Astrocyte (in vitro differentiated cells and primary cell): ENCODE results near the gene LTBP3. TPM values are rescaled to one million over a fixed set of nuclear protein-coding genes. Genes with fewer than 3 reads are reported as not detected.
A peak's percentile ranks its signal among the peaks of the same experiment; 100 is the strongest.

Experiments used
- DNase-seq: peaks from one replicate; pipeline ENCODE4 v3.0.0-alpha.2; 2010; ENCODE audit warnings: low read depth
- FAIRE-seq: peaks from 2 replicates; lab custom pipeline; 2011; peaks lifted over from hg19 to GRCh38; lab: Jason Lieb, UNC
- H2AFZ ChIP-seq: 2 replicates; pipeline ENCODE4 v1.6.0; 2012; ENCODE audit warnings: low read depth, low read length, inconsistent platforms
- H3K27ac ChIP-seq: 2 replicates; pipeline ENCODE4 v1.5.1; 2011; ENCODE audit warnings: low read depth, low read length, inconsistent platforms
- H3K27me3 ChIP-seq: 2 replicates; pipeline ENCODE4 v1.6.0; 2011; ENCODE audit warnings: low read length, inconsistent platforms; ENCODE audit not compliant: insufficient read depth
- H3K36me3 ChIP-seq: 2 replicates; pipeline ENCODE4 v1.5.1; 2011; ENCODE audit warnings: low read length, inconsistent platforms; ENCODE audit not compliant: insufficient read depth
- H3K4me1 ChIP-seq: 2 replicates; pipeline ENCODE4 v1.5.1; 2011; ENCODE audit warnings: low read length, inconsistent platforms; ENCODE audit not compliant: insufficient read depth
- H3K4me2 ChIP-seq: 2 replicates; pipeline ENCODE4 v1.6.0; 2012; ENCODE audit warnings: low read length, inconsistent platforms
- H3K4me3 ChIP-seq: 2 replicates; pipeline ENCODE4 v1.5.1; 2011; ENCODE audit warnings: low read depth, mild to moderate bottlenecking, low read length, inconsistent platforms; ENCODE audit not compliant: insufficient read depth
- H3K79me2 ChIP-seq: 2 replicates; pipeline ENCODE4 v1.6.0; 2012; ENCODE audit warnings: mild to moderate bottlenecking, low read length, inconsistent platforms; ENCODE audit not compliant: insufficient read depth
- H3K9ac ChIP-seq: 2 replicates; pipeline ENCODE4 v1.6.0; 2012; ENCODE audit warnings: mild to moderate bottlenecking, low read length, inconsistent platforms
- H3K9me3 ChIP-seq: 2 replicates; pipeline ENCODE4 v1.5.1; 2012; ENCODE audit warnings: low read depth, mild to moderate bottlenecking, low read length, inconsistent platforms; ENCODE audit not compliant: insufficient read depth
- H4K20me1 ChIP-seq: 2 replicates; pipeline ENCODE4 v1.6.0; 2012; ENCODE audit warnings: low read length, inconsistent platforms; ENCODE audit not compliant: insufficient read depth
- H3K27ac Mint-ChIP-seq: one replicate; pipeline ENCODE4 v1.8.0; 2021; ENCODE audit warnings: mild to moderate bottlenecking, mixed read lengths; ENCODE audit not compliant: unreplicated experiment
- H3K27me3 Mint-ChIP-seq: one replicate; pipeline ENCODE4 v1.8.0; 2021; ENCODE audit warnings: low read depth, mixed read lengths; ENCODE audit not compliant: unreplicated experiment
- H3K36me3 Mint-ChIP-seq: one replicate; pipeline ENCODE4 v1.8.0; 2021; ENCODE audit warnings: low read depth, mixed read lengths; ENCODE audit not compliant: unreplicated experiment
- H3K4me1 Mint-ChIP-seq: one replicate; pipeline ENCODE4 v1.8.0; 2021; ENCODE audit warnings: low read depth, mixed read lengths; ENCODE audit not compliant: unreplicated experiment
- H3K4me3 Mint-ChIP-seq: one replicate; pipeline ENCODE4 v1.8.0; 2021; ENCODE audit warnings: mild to moderate bottlenecking, moderate library complexity, mixed read lengths; ENCODE audit not compliant: unreplicated experiment
- H3K9me3 Mint-ChIP-seq: one replicate; pipeline ENCODE4 v1.8.0; 2021; ENCODE audit warnings: mild to moderate bottlenecking, mixed read lengths; ENCODE audit not compliant: unreplicated experiment
- EZH2 ChIP-seq: IDR thresholded peaks from 2 replicates; pipeline ENCODE4 v1.6.1; 2012; ENCODE audit warnings: mild to moderate bottlenecking, low read length, inconsistent platforms; ENCODE audit not compliant: insufficient read depth
- total RNA-seq: library from RNA; stranded (reverse); gene quantifications from 2 replicates; pipeline ENCODE4 v1.2.1, GENCODE V29; 2021
- TF ChIP-seq, protein P1 (sequence below): IDR thresholded peaks from 2 replicates; pipeline ENCODE4 v1.5.1; 2011; ENCODE audit warnings: low read depth, mild to moderate bottlenecking, inconsistent platforms, low read length, moderate library complexity; ENCODE audit not compliant: insufficient read depth

LTBP3 gene
- total RNA-seq, 1 donor from 2014 or later: 33.2 TPM

DNA sequence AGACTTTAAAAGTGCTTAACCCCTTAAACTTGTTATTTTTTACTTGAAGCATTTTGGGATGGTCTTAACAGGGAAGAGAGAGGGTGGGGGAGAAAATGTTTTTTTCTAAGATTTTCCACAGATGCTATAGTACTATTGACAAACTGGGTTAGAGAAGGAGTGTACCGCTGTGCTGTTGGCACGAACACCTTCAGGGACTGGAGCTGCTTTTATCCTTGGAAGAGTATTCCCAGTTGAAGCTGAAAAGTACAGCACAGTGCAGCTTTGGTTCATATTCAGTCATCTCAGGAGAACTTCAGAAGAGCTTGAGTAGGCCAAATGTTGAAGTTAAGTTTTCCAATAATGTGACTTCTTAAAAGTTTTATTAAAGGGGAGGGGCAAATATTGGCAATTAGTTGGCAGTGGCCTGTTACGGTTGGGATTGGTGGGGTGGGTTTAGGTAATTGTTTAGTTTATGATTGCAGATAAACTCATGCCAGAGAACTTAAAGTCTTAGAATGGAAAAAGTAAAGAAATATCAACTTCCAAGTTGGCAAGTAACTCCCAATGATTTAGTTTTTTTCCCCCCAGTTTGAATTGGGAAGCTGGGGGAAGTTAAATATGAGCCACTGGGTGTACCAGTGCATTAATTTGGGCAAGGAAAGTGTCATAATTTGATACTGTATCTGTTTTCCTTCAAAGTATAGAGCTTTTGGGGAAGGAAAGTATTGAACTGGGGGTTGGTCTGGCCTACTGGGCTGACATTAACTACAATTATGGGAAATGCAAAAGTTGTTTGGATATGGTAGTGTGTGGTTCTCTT lies 56.5 kb downstream of the LTBP3 start:
- TF ChIP-seq, protein P1, sequence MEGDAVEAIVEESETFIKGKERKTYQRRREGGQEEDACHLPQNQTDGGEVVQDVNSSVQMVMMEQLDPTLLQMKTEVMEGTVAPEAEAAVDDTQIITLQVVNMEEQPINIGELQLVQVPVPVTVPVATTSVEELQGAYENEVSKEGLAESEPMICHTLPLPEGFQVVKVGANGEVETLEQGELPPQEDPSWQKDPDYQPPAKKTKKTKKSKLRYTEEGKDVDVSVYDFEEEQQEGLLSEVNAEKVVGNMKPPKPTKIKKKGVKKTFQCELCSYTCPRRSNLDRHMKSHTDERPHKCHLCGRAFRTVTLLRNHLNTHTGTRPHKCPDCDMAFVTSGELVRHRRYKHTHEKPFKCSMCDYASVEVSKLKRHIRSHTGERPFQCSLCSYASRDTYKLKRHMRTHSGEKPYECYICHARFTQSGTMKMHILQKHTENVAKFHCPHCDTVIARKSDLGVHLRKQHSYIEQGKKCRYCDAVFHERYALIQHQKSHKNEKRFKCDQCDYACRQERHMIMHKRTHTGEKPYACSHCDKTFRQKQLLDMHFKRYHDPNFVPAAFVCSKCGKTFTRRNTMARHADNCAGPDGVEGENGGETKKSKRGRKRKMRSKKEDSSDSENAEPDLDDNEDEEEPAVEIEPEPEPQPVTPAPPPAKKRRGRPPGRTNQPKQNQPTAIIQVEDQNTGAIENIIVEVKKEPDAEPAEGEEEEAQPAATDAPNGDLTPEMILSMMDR: no peak
- TF ChIP-seq EZH2: no peak
- DNase-seq (peak; percentile 29), FAIRE-seq (no peak)
- Histone ChIP-seq H3K9ac (peak overlapping the region; percentile 100), H3K36me3 (peaks cover 62% of the 10 kb centered on the region), H3K4me3 (peak overlapping the region; percentile 100), H4K20me1 (peaks cover 76% of the 10 kb centered on the region), H3K4me2 (peak overlapping the region; percentile 84), H3K9me3 (no peaks in the 10 kb centered on the region), H3K4me1 (peaks cover 18% of the 10 kb centered on the region), H3K79me2 (peaks cover 98% of the 10 kb centered on the region), H3K27me3 (no peaks in the 10 kb centered on the region), H2AFZ (no peak overlapping the region), H3K27ac (peak overlapping the region; percentile 96)
- Mint-ChIP-seq H3K36me3 (peaks cover 28% of the 10 kb centered on the region), H3K4me3 (no peak overlapping the region), H3K4me1 (peaks cover 13% of the 10 kb centered on the region), H3K27me3 (no peaks in the 10 kb centered on the region), H3K9me3 (peaks cover 5% of the 10 kb centered on the region), H3K27ac (no peak overlapping the region)

DNA sequence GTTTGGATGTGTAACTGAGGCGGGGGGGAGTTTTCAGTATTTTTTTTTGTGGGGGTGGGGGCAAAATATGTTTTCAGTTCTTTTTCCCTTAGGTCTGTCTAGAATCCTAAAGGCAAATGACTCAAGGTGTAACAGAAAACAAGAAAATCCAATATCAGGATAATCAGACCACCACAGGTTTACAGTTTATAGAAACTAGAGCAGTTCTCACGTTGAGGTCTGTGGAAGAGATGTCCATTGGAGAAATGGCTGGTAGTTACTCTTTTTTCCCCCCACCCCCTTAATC lies 57.0 kb downstream of the LTBP3 start:
- FAIRE-seq: no peak
- peak overlapping the region; percentile 84 for H3K4me2 ChIP-seq
- peak overlapping the region; percentile 96 for H3K27ac ChIP-seq
- no peaks in the 10 kb centered on the region for H3K27me3 Mint-ChIP-seq
- no peak overlapping the region for H2AFZ ChIP-seq
- H3K4me3 Mint-ChIP-seq: no peak overlapping the region
- H3K4me1 ChIP-seq: peaks cover 23% of the 10 kb centered on the region
- DNase-seq: no peak
- H3K4me1 Mint-ChIP-seq: peaks cover 19% of the 10 kb centered on the region
- H4K20me1 ChIP-seq: peaks cover 71% of the 10 kb centered on the region
- no peaks in the 10 kb centered on the region for H3K9me3 ChIP-seq
- peak overlapping the region; percentile 100 for H3K4me3 ChIP-seq
- H3K27ac Mint-ChIP-seq: no peak overlapping the region
- H3K36me3 Mint-ChIP-seq: peaks cover 23% of the 10 kb centered on the region
- no peaks in the 10 kb centered on the region for H3K27me3 ChIP-seq
- H3K79me2 ChIP-seq: peaks cover 98% of the 10 kb centered on the region
- H3K9me3 Mint-ChIP-seq: peaks cover 5% of the 10 kb centered on the region
- peak overlapping the region; percentile 100 for H3K9ac ChIP-seq
- TF ChIP-seq, protein P1: no peak
- TF ChIP-seq EZH2: no peak
- H3K36me3 ChIP-seq: peaks cover 58% of the 10 kb centered on the region
